ENCODE data around the gene AWAT1. TPM values are rescaled to one million over a fixed set of nuclear protein-coding genes. Genes with fewer than 3 reads are reported as not detected.
"Not testable (repeated sequence)": the region's sequence is repeated elsewhere in the genome, so short reads cannot be mapped to it uniquely, and the experiment has no call there.

Gene AWAT1
- total RNA-seq, 1 experiment from 2014 or later = not detected

- Histone ChIP-seq H3K9me3 (ENCODE audit: low read length) (no peaks in the 10 kb centered on the region), H3K4me1 (ENCODE audit: insufficient read depth, low read length) (no peaks in the 10 kb centered on the region), H2AFZ (ENCODE audit: low read length) (no peak overlapping the region), H3F3A (ENCODE audit: low read length, unreplicated experiment) (no peaks in the 10 kb centered on the region), H3K79me2 (ENCODE audit: low read length) (no peaks in the 10 kb centered on the region), H3K9ac (ENCODE audit: low read length) (no peak overlapping the region), H3K27ac (ENCODE audit: low read length) (no peak overlapping the region), H3K4me3 (ENCODE audit: low read length) (no peak overlapping the region), H3K9me2 (replicated peaks; ENCODE audit: low read length) (no peaks in the 10 kb centered on the region), H3K27me3 (ENCODE audit: low read length) (no peaks in the 10 kb centered on the region), H3K4me2 (ENCODE audit: low read length) (no peak overlapping the region), H4K20me1 (ENCODE audit: low read length) (no peaks in the 10 kb centered on the region), H3K36me3 (ENCODE audit: low read depth, low read length) (no peaks in the 10 kb centered on the region)
- ATAC-seq = peak; percentile 92
- POLR2A ChIA-PET (ENCODE audit: unreplicated experiment) = no interaction called here
- intact Hi-C loops (cut with micrococcal nuclease) = loop anchor here (1.0 kb wide), 2 partner anchors 66 to 130 kb away; partner anchors contain the start of gene IGBP1
- DNase-seq = peak; percentile 80
- BruUV-seq (replicated peaks) = no TSS peak
- CTCF ChIA-PET = interaction anchor here (0.5 to 1.3 kb wide), 6 partner anchors 10 to 130 kb away, joined by 3 to 11 read pairs (median 4); partner anchors contain the start of gene IGBP1
- TF ChIP-seq, protein P1, sequence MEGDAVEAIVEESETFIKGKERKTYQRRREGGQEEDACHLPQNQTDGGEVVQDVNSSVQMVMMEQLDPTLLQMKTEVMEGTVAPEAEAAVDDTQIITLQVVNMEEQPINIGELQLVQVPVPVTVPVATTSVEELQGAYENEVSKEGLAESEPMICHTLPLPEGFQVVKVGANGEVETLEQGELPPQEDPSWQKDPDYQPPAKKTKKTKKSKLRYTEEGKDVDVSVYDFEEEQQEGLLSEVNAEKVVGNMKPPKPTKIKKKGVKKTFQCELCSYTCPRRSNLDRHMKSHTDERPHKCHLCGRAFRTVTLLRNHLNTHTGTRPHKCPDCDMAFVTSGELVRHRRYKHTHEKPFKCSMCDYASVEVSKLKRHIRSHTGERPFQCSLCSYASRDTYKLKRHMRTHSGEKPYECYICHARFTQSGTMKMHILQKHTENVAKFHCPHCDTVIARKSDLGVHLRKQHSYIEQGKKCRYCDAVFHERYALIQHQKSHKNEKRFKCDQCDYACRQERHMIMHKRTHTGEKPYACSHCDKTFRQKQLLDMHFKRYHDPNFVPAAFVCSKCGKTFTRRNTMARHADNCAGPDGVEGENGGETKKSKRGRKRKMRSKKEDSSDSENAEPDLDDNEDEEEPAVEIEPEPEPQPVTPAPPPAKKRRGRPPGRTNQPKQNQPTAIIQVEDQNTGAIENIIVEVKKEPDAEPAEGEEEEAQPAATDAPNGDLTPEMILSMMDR (conservative IDR thresholded peaks at IDR 0.05; ENCODE audit: low read depth, low read length) = peak; percentile 80
- no peak for TF ChIP-seq EZH2phosphoT487 (IDR thresholded peaks at IDR 0.05; ENCODE audit: borderline replicate concordance, low read length)
Observed at GRCh38 chrX:70262952-70263567, 28.6 kb downstream of the AWAT1 start.

DNA sequence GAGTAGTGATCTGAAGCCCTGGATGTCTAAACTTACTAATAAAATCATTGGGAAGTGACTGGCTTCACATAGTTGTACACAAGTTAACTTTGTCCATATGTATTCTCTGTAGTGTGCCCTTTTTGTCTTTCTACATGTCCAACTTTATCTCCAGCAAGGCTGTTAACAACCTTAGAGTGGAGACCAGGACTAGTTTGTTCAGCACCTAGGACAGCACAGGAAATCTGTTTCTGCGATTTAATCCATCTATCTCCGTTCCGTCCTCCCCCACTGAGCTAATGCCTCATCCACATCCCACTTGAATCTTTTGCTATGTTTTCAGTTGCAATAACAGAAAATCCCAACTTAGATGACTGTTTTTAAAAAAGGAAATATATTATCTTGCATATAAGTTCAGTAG lies 30.3 kb downstream of the AWAT1 start:
- Histone ChIP-seq H3K4me2 (ENCODE audit: low read length) (no peak overlapping the region), H4K20me1 (ENCODE audit: low read length) (no peaks in the 10 kb centered on the region), H3K27me3 (ENCODE audit: low read length) (no peaks in the 10 kb centered on the region), H3K9me3 (ENCODE audit: low read length) (no peaks in the 10 kb centered on the region), H3K4me3 (ENCODE audit: low read length) (no peak overlapping the region), H2AFZ (ENCODE audit: low read length) (no peak overlapping the region), H3K9ac (ENCODE audit: low read length) (no peak overlapping the region), H3K4me1 (ENCODE audit: insufficient read depth, low read length) (no peaks in the 10 kb centered on the region), H3F3A (ENCODE audit: low read length, unreplicated experiment) (no peaks in the 10 kb centered on the region), H3K36me3 (ENCODE audit: low read depth, low read length) (no peaks in the 10 kb centered on the region), H3K9me2 (replicated peaks; ENCODE audit: low read length) (no peaks in the 10 kb centered on the region), H3K27ac (ENCODE audit: low read length) (no peak overlapping the region), H3K79me2 (ENCODE audit: low read length) (no peaks in the 10 kb centered on the region)
- intact Hi-C loops (cut with micrococcal nuclease) = no loop called here
- CTCF ChIA-PET = no interaction called here
- POLR2A ChIA-PET (ENCODE audit: unreplicated experiment) = no interaction called here
- TF ChIP-seq EZH2 (IDR thresholded peaks at IDR 0.05; ENCODE audit: low read length, unreplicated experiment) (no peak), EZH2phosphoT487 (IDR thresholded peaks at IDR 0.05; ENCODE audit: borderline replicate concordance, low read length) (no peak)
- TF ChIP-seq, protein P1 (conservative IDR thresholded peaks at IDR 0.05; ENCODE audit: low read depth, low read length) = no peak
- ATAC-seq (no peak), DNase-seq (no peak)
- no TSS peak for BruUV-seq (replicated peaks)

- Histone ChIP-seq H3K27ac (ENCODE audit: low read length) (no peak within 1 kb of the TSS), H4K20me1 (ENCODE audit: low read length) (no peaks in the 10 kb centered on the region), H3K27me3 (ENCODE audit: low read length) (no peaks in the 10 kb centered on the region), H3K9me3 (ENCODE audit: low read length) (no peaks in the 10 kb centered on the region), H2AFZ (ENCODE audit: low read length) (no peak within 1 kb of the TSS), H3K9me2 (replicated peaks; ENCODE audit: low read length) (no peaks in the 10 kb centered on the region), H3K4me2 (ENCODE audit: low read length) (no peak within 1 kb of the TSS), H3K9ac (ENCODE audit: low read length) (no peak within 1 kb of the TSS), H3F3A (ENCODE audit: low read length, unreplicated experiment) (no peaks in the 10 kb centered on the region), H3K36me3 (ENCODE audit: low read depth, low read length) (no peaks in the 10 kb centered on the region), H3K4me3 (ENCODE audit: low read length) (no peak within 1 kb of the TSS), H3K79me2 (ENCODE audit: low read length) (no peaks in the 10 kb centered on the region), H3K4me1 (ENCODE audit: insufficient read depth, low read length) (no peaks in the 10 kb centered on the region)
- TF ChIP-seq EZH2 (IDR thresholded peaks at IDR 0.05; ENCODE audit: low read length, unreplicated experiment) (no peak), EZH2phosphoT487 (IDR thresholded peaks at IDR 0.05; ENCODE audit: borderline replicate concordance, low read length) (no peak)
- TF ChIP-seq, protein P1 (conservative IDR thresholded peaks at IDR 0.05; ENCODE audit: low read depth, low read length) = no peak
- intact Hi-C loops (cut with micrococcal nuclease) = no loop called here
- POLR2A ChIA-PET (ENCODE audit: unreplicated experiment) = no interaction called here
- ATAC-seq (no peak), DNase-seq (no peak)
- CTCF ChIA-PET = no interaction called here
- no TSS peak for BruUV-seq (replicated peaks)
Observed at GRCh38 chrX:70268034-70268433, 33.6 kb downstream of the AWAT1 start, which contains the start of gene ARR3. TSS of gene ARR3 (plus strand) at chrX:70268334. CDS start at chrX:70269386, 1,052 bp downstream.

GRCh38 chrX:70274029-70274428 lies 39.6 kb downstream of the AWAT1 start:
- DNase-seq; H3K79me2 ChIP-seq (ENCODE audit: low read length); H3K9me2 ChIP-seq (replicated peaks; ENCODE audit: low read length); H2AFZ ChIP-seq (ENCODE audit: low read length); H4K20me1 ChIP-seq (ENCODE audit: low read length); H3K4me2 ChIP-seq (ENCODE audit: low read length); intact Hi-C loops (cut with micrococcal nuclease); H3K9me3 ChIP-seq (ENCODE audit: low read length); H3K4me1 ChIP-seq (ENCODE audit: insufficient read depth, low read length); H3K27me3 ChIP-seq (ENCODE audit: low read length); H3K9ac ChIP-seq (ENCODE audit: low read length); ATAC-seq; H3K36me3 ChIP-seq (ENCODE audit: low read depth, low read length); H3F3A ChIP-seq (ENCODE audit: low read length, unreplicated experiment); H3K4me3 ChIP-seq (ENCODE audit: low read length); POLR2A ChIA-PET (ENCODE audit: unreplicated experiment); H3K27ac ChIP-seq (ENCODE audit: low read length); BruUV-seq (replicated peaks): not testable (repeated sequence)
- CTCF ChIA-PET = interaction anchor here (0.5 to 0.6 kb wide), 2 partner anchors 22 to 77 kb away, joined by 3 to 4 read pairs; no protein-coding TSS in a partner anchor

All from PC-3 (cell line).